Breast epithelium (tissue), 4 donors: ENCODE measurements around the gene ETV3L. TPM values are rescaled to one million over a fixed set of nuclear protein-coding genes. Genes with fewer than 3 reads are reported as not detected.
"Not testable (repeated sequence)": the region's sequence is repeated elsewhere in the genome, so short reads cannot be mapped to it uniquely, and the experiment has no call there.

Source experiments
- DNase-seq, 2 donors: peaks; one replicate each; pipeline ENCODE4 v3.0.0-alpha.2; 2019; ENCODE audit warnings: low spot score in 2 of 2
- H3K27ac ChIP-seq, 2 donors: fragments of 200-600 bp; sonication (generic) in 1 of 2; one replicate each; pipeline ENCODE4 v1.5.1; 2016 to 2019; ENCODE audit warnings: mild to moderate bottlenecking in 1 of 2
- H3K27me3 ChIP-seq, 2 donors: fragments of 200-600 bp; sonication (generic) in 1 of 2; one replicate each; pipeline versions ENCODE4 v1.5.1 to v1.6.0; 2017 to 2019; ENCODE audit warnings: control low read depth in 1 of 2, mild to moderate bottlenecking in 1 of 2
- H3K36me3 ChIP-seq: fragments of 200-600 bp; one replicate; pipeline ENCODE4 v1.5.1; 2019
- H3K4me1 ChIP-seq, 2 donors: fragments of 200-600 bp; sonication (generic); one replicate each; pipeline ENCODE4 v1.5.1; 2016 to 2019; ENCODE audit warnings: control low read depth in 1 of 2
- H3K4me3 ChIP-seq, 3 donors: fragments of 200-600 bp; sonication (generic); 1 replicate in 2 of 3; 2 replicates in 1 of 3; pipeline ENCODE4 v1.5.1; 2016 to 2019; ENCODE audit warnings: mild to moderate bottlenecking in 3 of 3, moderate library complexity in 2 of 3
- H3K9me3 ChIP-seq, 2 donors: fragments of 200-600 bp; sonication (generic) in 1 of 2; one replicate each; pipeline ENCODE4 v1.5.1; 2016 to 2019; ENCODE audit warnings: control low read depth in 1 of 2
- POLR2A ChIP-seq: fragments of 450-650 bp; IDR thresholded peaks from one replicate; pipeline ENCODE4 v1.6.1; 2016; ENCODE audit warnings: antibody characterized with exemption, mild to moderate bottlenecking, moderate library complexity
- POLR2AphosphoS5 ChIP-seq, 3 donors: sonication (generic); formaldehyde crosslinking; IDR thresholded peaks; one replicate each; pipeline ENCODE4 v1.6.1; 2017; ENCODE audit warnings: antibody characterized with exemption in 3 of 3
- intact Hi-C: fragments of 100-400 bp; cut with DNase I; formaldehyde crosslinking; loops from one replicate; pipeline ENCODE4 v1.15.1; 2023; ENCODE audit warnings: low total_unique reads
- total RNA-seq, 3 donors: library from RNA; depleted of rRNA; stranded (reverse); fragments of >200 nt; gene quantifications; one replicate each; pipeline ENCODE4 v1.1.0, GENCODE V29; 2016
- TF ChIP-seq, protein P1 (sequence below), 3 donors: fragments of 450-650 bp; IDR thresholded peaks; one replicate each; pipeline ENCODE4 v1.5.1; 2016 to 2017; ENCODE audit warnings: antibody characterized with exemption in 3 of 3, mild to moderate bottlenecking in 3 of 3, moderate library complexity in 3 of 3

Gene ETV3L
- total RNA-seq, 3 donors from 2014 or later = not detected

DNA sequence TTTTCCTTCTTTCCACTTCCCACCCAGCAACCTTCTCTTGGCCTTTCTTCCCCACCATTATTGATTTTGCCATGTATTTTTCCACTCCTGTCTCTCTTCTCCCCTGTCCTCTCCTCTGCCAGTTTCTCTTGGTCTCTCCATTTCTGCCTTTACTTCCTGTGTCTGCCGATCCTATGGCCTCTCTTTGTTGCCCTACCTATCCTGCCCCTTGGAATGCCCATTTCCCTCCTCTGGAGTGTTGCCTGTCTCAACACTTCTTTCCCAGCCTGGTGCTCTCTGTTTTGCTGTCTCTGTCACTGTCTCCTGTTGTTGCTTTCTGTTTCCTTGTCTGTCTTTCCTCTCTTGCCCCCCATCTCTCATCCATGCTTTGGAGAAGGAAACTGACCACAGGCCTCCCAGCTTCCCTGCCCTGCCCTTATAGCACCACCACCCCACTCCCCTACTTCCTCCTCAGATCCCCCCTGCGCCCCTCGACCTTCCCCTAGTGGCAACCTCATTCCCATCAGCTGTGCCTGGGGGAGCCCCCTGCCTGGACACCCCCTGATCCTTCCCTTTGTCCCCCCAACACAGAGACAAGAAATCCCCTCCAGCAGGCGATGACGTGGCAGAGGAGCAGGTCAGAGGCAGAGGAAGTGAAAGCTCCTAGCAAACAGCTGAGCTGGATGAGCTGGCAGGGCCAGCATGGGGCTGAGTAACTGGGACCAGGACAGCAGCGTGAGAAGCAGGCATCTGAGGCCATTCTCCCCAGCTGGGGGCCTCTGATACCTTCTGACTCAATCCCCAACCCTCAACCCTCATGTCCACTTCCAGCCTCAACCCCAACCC lies 6.6 kb upstream of the ETV3L start:
- Histone ChIP-seq H3K27ac (no peak overlapping the region), H3K4me3 (no peak overlapping the region), H3K27me3 (no peaks in the 10 kb centered on the region), H3K36me3 (no peaks in the 10 kb centered on the region), H3K9me3 (no peaks in the 10 kb centered on the region), H3K4me1 (no peaks in the 10 kb centered on the region)
- DNase-seq = no peak
- intact Hi-C loops = no loop called here
- TF ChIP-seq, protein P1, sequence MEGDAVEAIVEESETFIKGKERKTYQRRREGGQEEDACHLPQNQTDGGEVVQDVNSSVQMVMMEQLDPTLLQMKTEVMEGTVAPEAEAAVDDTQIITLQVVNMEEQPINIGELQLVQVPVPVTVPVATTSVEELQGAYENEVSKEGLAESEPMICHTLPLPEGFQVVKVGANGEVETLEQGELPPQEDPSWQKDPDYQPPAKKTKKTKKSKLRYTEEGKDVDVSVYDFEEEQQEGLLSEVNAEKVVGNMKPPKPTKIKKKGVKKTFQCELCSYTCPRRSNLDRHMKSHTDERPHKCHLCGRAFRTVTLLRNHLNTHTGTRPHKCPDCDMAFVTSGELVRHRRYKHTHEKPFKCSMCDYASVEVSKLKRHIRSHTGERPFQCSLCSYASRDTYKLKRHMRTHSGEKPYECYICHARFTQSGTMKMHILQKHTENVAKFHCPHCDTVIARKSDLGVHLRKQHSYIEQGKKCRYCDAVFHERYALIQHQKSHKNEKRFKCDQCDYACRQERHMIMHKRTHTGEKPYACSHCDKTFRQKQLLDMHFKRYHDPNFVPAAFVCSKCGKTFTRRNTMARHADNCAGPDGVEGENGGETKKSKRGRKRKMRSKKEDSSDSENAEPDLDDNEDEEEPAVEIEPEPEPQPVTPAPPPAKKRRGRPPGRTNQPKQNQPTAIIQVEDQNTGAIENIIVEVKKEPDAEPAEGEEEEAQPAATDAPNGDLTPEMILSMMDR (IDR thresholded peaks at IDR 0.05) = no peak
- TF ChIP-seq POLR2AphosphoS5 (IDR thresholded peaks at IDR 0.05) (no peak), POLR2A (no peak)

DNA sequence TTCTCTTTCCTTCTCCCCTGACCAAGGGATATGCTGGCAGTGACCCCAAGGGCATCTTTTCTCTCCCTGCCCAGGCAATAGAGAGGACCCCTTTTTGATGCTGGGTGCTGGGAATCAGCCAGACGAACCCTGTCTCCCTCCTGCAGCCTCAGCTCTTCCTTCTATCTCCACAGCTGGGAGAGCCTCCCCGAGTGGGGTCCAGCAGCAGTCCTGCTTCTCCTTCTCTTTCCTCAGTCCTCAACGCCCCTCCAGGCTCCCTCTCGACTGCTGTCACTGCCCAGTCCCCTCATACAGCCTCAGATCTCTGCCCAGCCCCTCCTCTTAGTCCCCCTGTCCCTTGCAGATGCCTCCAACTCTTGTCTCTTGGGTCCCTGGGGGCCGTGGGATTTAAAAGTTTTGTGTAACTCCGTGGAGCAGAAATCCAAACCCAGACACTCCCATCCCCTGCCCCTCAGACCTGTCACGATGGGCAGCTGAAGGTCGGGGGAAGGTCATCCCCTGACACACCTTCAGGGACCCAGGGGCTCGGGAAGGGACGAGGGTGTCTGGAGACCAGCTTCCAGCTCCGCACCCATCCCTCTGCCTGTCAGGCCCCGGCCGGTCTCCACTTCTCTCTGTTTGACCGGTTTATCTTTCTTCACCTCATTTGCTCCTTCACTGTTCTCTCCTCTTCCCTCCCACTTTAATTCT lies 5.8 kb upstream of the ETV3L start:
- Histone ChIP-seq H3K4me3 (no peak overlapping the region), H3K27me3 (no peaks in the 10 kb centered on the region), H3K9me3 (no peaks in the 10 kb centered on the region), H3K36me3 (no peaks in the 10 kb centered on the region), H3K27ac (no peak overlapping the region), H3K4me1 (no peaks in the 10 kb centered on the region)
- DNase-seq = no peak
- TF ChIP-seq POLR2A (no peak), POLR2AphosphoS5 (IDR thresholded peaks at IDR 0.05) (no peak)
- TF ChIP-seq, protein P1 (IDR thresholded peaks at IDR 0.05) = no peak
- intact Hi-C loops = no loop called here

DNA sequence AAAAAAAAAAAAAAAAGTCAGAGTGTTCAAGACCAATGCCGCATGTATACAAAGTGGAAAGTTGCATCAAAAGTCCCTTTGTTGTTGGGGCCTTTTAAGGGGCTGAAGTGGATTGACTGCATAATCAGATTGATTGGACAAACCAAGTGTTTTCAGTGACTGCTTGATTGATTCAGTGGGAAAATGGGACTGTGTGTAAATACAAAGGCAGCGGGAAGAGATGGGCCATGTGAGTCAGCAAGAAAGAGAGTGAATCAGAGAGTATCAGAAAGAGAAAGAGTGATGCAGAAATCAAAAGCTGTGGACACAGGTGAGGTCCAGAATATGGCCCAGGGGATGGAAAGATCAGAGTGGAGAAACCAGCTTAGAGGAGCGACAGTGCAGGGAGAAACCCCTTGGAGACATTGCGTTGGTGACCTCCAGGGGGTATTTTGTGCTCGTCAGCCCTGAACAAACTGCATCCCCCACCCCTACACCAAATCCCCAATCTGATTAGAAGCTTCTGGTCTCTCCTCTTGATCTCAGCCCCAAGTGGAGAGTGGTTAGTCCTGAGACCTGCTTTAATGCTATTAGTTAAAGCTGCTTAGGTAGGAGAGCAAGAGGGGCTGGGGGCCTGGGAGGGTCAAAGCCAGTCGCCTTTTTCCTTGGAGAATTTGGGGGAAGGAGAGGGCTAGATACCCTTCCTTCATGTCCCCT lies 5.1 kb upstream of the ETV3L start:
- H3K9me3 ChIP-seq = no peaks in the 10 kb centered on the region
- intact Hi-C loops = no loop called here
- DNase-seq = no peak
- no peak overlapping the region for H3K27ac ChIP-seq
- no peaks in the 10 kb centered on the region for H3K4me1 ChIP-seq
- no peak overlapping the region for H3K4me3 ChIP-seq
- TF ChIP-seq POLR2A = no peak
- TF ChIP-seq, protein P1 (IDR thresholded peaks at IDR 0.05) = no peak
- no peak for TF ChIP-seq POLR2AphosphoS5 (IDR thresholded peaks at IDR 0.05)
- H3K27me3 ChIP-seq = no peaks in the 10 kb centered on the region
- H3K36me3 ChIP-seq = no peaks in the 10 kb centered on the region

DNA sequence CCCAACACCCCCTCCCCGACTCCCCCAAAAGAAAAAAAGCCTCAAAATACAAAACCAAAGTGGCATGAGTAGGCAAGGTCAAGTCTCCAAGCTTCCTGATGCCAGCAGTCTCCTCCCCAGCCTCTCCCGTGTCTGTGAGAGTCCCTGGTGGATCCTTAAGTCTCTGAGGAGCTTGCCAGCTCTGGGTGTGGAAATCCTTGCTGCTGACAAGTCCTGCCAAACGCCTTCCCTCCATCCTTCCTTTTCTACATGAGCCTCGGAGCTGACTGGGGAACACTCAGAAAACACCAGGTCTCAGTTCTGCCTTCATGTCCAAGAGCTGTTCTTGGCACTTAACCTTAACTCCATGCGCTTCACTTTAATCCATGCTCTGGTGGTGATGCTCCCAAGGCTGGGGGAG lies 3.7 kb upstream of the ETV3L start:
- intact Hi-C loops = no loop called here
- no peaks in the 10 kb centered on the region for H3K36me3 ChIP-seq
- no peak for DNase-seq
- H3K4me3 ChIP-seq = no peak overlapping the region
- no peak overlapping the region for H3K27ac ChIP-seq
- no peaks in the 10 kb centered on the region for H3K4me1 ChIP-seq
- no peaks in the 10 kb centered on the region for H3K9me3 ChIP-seq
- H3K27me3 ChIP-seq = no peaks in the 10 kb centered on the region
- no peak for TF ChIP-seq POLR2AphosphoS5 (IDR thresholded peaks at IDR 0.05)
- TF ChIP-seq, protein P1 (IDR thresholded peaks at IDR 0.05) = no peak
- TF ChIP-seq POLR2A = no peak

DNA sequence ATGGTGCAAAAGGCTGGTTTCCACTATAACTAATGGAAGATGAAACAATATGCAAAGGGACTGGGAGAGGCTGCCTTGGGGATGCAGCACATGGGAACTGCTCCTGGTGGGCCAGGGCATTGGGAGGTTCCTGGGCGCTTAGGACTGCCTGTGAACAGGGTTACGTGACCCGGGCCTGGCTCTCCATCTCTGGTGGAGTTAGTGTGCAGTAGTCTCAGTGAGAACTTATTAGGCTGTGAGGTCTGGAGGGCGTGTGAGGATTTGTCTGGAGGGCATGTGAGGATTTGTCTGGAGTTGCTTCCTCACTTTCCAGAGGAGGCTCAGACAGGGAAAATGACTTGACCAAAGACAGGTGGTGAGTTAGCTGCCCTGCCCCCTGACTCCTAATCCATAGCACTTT lies 1.5 kb upstream of the ETV3L start:
- H3K4me3 ChIP-seq = no peak overlapping the region
- H3K27ac ChIP-seq = no peak overlapping the region
- no peaks in the 10 kb centered on the region for H3K27me3 ChIP-seq
- TF ChIP-seq, protein P1 (IDR thresholded peaks at IDR 0.05) = no peak
- TF ChIP-seq POLR2A (no peak), POLR2AphosphoS5 (IDR thresholded peaks at IDR 0.05) (no peak)
- no peak for DNase-seq
- H3K36me3 ChIP-seq = no peaks in the 10 kb centered on the region
- H3K9me3 ChIP-seq = no peaks in the 10 kb centered on the region
- intact Hi-C loops = no loop called here
- no peaks in the 10 kb centered on the region for H3K4me1 ChIP-seq

DNA sequence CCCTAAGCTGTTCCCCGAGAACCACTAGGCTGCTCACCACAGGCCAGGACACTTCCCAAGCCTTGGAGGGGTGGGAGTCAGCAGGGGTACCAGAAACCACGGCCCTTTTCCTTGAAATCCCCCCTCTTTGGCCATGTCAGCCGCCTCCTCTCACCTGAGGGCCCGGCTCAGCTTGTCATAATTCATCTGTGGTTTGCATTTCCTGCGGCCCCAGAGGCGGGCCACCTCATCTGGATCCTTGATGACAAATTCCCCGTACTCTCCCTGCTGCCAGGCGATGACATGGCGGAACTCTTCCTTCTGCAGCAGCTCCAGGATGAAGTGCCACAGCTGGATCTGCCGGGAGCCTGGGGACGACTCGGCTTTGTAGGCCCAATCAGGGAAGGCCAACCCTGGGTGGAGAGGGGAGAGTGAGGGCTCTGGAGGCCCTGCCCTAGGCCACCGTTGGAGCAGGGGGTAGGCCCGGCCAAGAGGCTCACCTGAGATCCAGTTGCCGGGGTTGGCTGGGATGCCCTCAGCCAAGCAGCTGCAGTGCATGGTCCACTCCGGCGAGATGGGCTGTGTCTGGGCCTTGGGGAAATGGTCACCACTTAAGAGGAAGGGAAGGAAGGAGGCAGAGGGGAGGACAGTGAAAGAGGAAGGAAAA lies 498 bp downstream of the ETV3L start:
- intact Hi-C loops, H3K4me3 ChIP-seq, H3K9me3 ChIP-seq, H3K4me1 ChIP-seq, H3K27ac ChIP-seq, DNase-seq, H3K36me3 ChIP-seq, H3K27me3 ChIP-seq: not testable (repeated sequence)
